ENCODE data around the gene PTER. TPM values are rescaled to one million over a fixed set of nuclear protein-coding genes. Genes with fewer than 3 reads are reported as not detected.

Gene PTER
- total RNA-seq, 6 donors from 2014 or later: 7.8 to 30.0 (median 16.4) TPM

GRCh38 chr10:16442914-16443313 is 6.1 kb downstream of the PTER start:
- H3K4me3 ChIP-seq: no peak overlapping the region
- TF ChIP-seq EP300 (IDR thresholded peaks at IDR 0.05): no peak
- TF ChIP-seq POLR2AphosphoS5 (IDR thresholded peaks at IDR 0.05): no peak
- no peak for TF ChIP-seq POLR2A (IDR thresholded peaks at IDR 0.05)
- TF ChIP-seq CTCF (IDR thresholded peaks at IDR 0.05): no peak
- no peak overlapping the region for H3K27ac ChIP-seq
- no peaks in the 10 kb centered on the region for H3K9me3 ChIP-seq
- H3K36me3 ChIP-seq: no peaks in the 10 kb centered on the region
- no peaks in the 10 kb centered on the region for H3K27me3 ChIP-seq
- WGBS, 2 donors: 86 to 100% methylated on average over 1 of the region's 1 CpG
- no peak for DNase-seq
- peaks cover 9 to 33% (median 17%) of the 10 kb centered on the region in 4 donors for H3K4me1 ChIP-seq
- no peak for ATAC-seq (ENCODE audit: low FRiP score in 2 of 2)

- WGBS, 2 donors: 73 to 76% methylated on average over 9 of the region's 9 CpGs
- H3K4me1 ChIP-seq: peaks cover 6 to 12% (median 8%) of the 10 kb centered on the region in 4 donors
- H3K36me3 ChIP-seq: no peaks in the 10 kb centered on the region
- ATAC-seq (ENCODE audit: low FRiP score in 2 of 2) (no peak), DNase-seq (no peak)
- H3K27ac ChIP-seq: no peak overlapping the region
- no peak for TF ChIP-seq EP300 (IDR thresholded peaks at IDR 0.05)
- no peak for TF ChIP-seq POLR2AphosphoS5 (IDR thresholded peaks at IDR 0.05)
- no peak for TF ChIP-seq CTCF (IDR thresholded peaks at IDR 0.05)
- no peak for TF ChIP-seq POLR2A (IDR thresholded peaks at IDR 0.05)
- no peaks in the 10 kb centered on the region for H3K27me3 ChIP-seq
- H3K4me3 ChIP-seq: no peak overlapping the region
- H3K9me3 ChIP-seq: no peaks in the 10 kb centered on the region
Observed at GRCh38 chr10:16445770-16446469, 9.1 kb downstream of the PTER start.

- no peaks in the 10 kb centered on the region for H3K9me3 ChIP-seq
- TF ChIP-seq POLR2A (IDR thresholded peaks at IDR 0.05) (no peak), CTCF (IDR thresholded peaks at IDR 0.05) (no peak), EP300 (IDR thresholded peaks at IDR 0.05) (no peak), POLR2AphosphoS5 (IDR thresholded peaks at IDR 0.05) (no peak)
- H3K4me1 ChIP-seq: peaks cover 0 to 5% (median 0%) of the 10 kb centered on the region in 4 donors
- H3K4me3 ChIP-seq: no peak overlapping the region
- no peaks in the 10 kb centered on the region for H3K36me3 ChIP-seq
- 95 to 96% methylated on average over 5 of the region's 5 CpGs for WGBS, 2 donors
- H3K27me3 ChIP-seq: no peaks in the 10 kb centered on the region
- no peak overlapping the region for H3K27ac ChIP-seq
- DNase-seq (no peak), ATAC-seq (ENCODE audit: low FRiP score in 2 of 2) (no peak)
Observed at GRCh38 chr10:16449454-16449853, 12.6 kb downstream of the PTER start.

DNA sequence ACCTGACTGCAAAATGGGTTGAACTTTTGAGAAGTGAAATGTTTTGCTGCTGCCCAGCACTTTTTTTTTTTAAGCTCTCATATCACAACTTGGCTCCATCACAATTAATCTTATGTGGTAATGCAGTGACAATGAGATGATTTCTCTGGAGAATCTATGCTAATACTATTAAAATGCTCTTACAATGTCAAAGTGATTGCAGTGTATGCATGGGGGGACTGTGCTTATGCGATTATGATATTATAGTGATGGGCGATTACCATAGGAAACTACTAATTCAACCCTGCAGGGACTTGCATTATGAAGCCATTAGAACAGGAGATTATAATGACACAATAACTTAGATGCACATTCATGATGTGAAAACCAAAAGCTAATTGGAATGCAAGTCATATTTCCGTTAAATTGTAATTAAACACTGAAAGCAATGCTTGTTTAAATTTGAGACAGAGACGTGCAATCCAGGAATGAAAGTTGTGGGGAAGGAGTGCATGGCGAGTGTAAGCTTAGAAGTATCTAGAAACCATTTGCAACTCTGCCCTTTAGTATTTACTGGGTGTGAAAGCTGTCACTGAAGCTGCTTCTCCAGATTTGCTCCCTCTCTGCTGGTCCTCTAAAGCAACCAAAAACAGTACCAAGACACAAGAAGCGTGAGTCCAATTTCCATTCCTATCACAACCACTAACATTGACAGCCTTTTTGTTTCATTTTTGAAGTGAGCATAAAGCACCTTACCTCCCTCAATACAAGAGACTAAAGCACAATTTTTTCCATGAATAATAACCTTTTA is 21.6 kb downstream of the PTER start:
- Histone ChIP-seq H3K9me3 (no peaks in the 10 kb centered on the region), H3K27ac (no peak overlapping the region), H3K27me3 (no peaks in the 10 kb centered on the region), H3K4me3 (no peak overlapping the region), H3K36me3 (no peaks in the 10 kb centered on the region), H3K4me1 (no peaks in the 10 kb centered on the region)
- TF ChIP-seq CTCF (IDR thresholded peaks at IDR 0.05) (no peak), POLR2A (IDR thresholded peaks at IDR 0.05) (no peak), POLR2AphosphoS5 (IDR thresholded peaks at IDR 0.05) (no peak), EP300 (IDR thresholded peaks at IDR 0.05) (no peak)
- DNase-seq (no peak), ATAC-seq (ENCODE audit: low FRiP score in 2 of 2) (no peak)
- WGBS, 2 donors: 84 to 88% methylated on average over 6 of the region's 6 CpGs

Measured in upper lobe of left lung (tissue), 6 donors.